HUES6 (cell line): ENCODE data around the gene MAOA.

Experiments
- H3K27ac ChIP-seq: 2 replicates; pipeline ENCODE4 v1.7.0; 2013; ENCODE audit warnings: low read depth, mild to moderate bottlenecking, low read length, inconsistent platforms
- H3K27me3 ChIP-seq: 2 replicates; pipeline ENCODE4 v1.6.1; 2013; ENCODE audit warnings: low read length; ENCODE audit not compliant: control insufficient read depth, insufficient read depth
- H3K36me3 ChIP-seq: 2 replicates; pipeline ENCODE4 v1.6.1; 2013; ENCODE audit warnings: low read length; ENCODE audit not compliant: control insufficient read depth, insufficient read depth
- H3K4me1 ChIP-seq: 2 replicates; pipeline ENCODE4 v1.6.1; 2013; ENCODE audit warnings: low read length; ENCODE audit not compliant: control insufficient read depth, insufficient read depth
- H3K4me3 ChIP-seq: 2 replicates; pipeline ENCODE4 v1.5.1; 2013; ENCODE audit warnings: low read depth, low read length
- H3K9ac ChIP-seq: one replicate; pipeline ENCODE4 v1.6.1; 2013; ENCODE audit warnings: mild to moderate bottlenecking, low read length
- H3K9me3 ChIP-seq: 2 replicates; pipeline ENCODE4 v1.6.1; 2013; ENCODE audit warnings: low read depth, low read length; ENCODE audit not compliant: control insufficient read depth, insufficient read depth

Gene MAOA

GRCh38 chrX:43753637-43754036, 97.5 kb downstream of the MAOA start:
- Histone ChIP-seq H3K4me3 (no peak overlapping the region), H3K9ac (no peak overlapping the region), H3K4me1 (no peaks in the 10 kb centered on the region), H3K27me3 (peaks cover 2% of the 10 kb centered on the region; the same call in 1 of the 2 replicates), H3K27ac (no peak overlapping the region), H3K36me3 (no peaks in the 10 kb centered on the region), H3K9me3 (peaks cover 6% of the 10 kb centered on the region)

DNA sequence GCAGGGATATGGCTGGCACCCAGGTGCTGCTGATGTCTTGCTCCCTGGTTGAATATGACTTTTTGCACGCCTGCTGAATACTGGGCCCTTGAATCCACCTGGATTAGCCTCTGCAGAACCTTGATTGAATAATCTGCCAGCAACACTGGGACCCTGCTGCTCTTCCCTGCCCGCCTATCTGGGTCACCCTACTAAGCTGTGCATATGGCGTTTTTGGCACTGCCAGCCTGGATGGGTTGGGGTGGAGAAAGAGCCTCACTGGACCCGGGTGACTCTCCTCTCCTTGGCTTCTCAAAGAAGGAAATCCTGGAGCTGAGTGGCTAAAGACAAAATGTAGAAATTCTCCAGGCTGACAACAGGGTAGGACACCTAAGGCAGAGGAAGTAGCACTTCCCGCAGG, 100.0 kb downstream of the MAOA start:
- no peak overlapping the region for H3K27ac ChIP-seq
- no peak overlapping the region for H3K9ac ChIP-seq

DNA sequence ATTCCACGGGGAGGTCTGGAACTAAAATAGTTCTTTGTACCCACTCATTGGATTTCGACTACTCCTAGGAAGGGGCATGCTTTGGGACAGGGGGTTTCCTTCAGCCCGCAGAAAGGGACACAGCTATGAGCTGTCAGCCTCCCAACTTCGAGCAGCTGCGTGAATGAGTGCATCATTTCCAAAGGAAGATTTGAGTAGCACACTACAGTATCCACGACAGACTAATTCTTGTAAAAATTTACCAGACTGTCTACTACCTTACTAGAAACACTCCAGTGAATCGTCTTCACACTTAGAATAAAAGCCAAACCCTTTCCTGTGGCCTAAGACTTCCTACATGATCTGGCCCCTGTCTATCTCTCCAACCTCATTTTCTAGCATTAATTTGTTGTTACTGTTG, 101.9 kb downstream of the MAOA start:
- Histone ChIP-seq H3K4me1 (no peaks in the 10 kb centered on the region), H3K9me3 (no peaks in the 10 kb centered on the region), H3K9ac (no peak overlapping the region), H3K27me3 (peaks cover 2% of the 10 kb centered on the region; the same call in 1 of the 2 replicates), H3K36me3 (no peaks in the 10 kb centered on the region), H3K4me3 (no peak overlapping the region), H3K27ac (no peak overlapping the region)

More for the DNA sequence above, 100.0 kb downstream of the MAOA start:
- Histone ChIP-seq H3K9me3 (peaks cover 6% of the 10 kb centered on the region), H3K27me3 (peaks cover 2% of the 10 kb centered on the region; the same call in 1 of the 2 replicates), H3K4me1 (no peaks in the 10 kb centered on the region), H3K4me3 (no peak overlapping the region), H3K36me3 (no peaks in the 10 kb centered on the region)

DNA sequence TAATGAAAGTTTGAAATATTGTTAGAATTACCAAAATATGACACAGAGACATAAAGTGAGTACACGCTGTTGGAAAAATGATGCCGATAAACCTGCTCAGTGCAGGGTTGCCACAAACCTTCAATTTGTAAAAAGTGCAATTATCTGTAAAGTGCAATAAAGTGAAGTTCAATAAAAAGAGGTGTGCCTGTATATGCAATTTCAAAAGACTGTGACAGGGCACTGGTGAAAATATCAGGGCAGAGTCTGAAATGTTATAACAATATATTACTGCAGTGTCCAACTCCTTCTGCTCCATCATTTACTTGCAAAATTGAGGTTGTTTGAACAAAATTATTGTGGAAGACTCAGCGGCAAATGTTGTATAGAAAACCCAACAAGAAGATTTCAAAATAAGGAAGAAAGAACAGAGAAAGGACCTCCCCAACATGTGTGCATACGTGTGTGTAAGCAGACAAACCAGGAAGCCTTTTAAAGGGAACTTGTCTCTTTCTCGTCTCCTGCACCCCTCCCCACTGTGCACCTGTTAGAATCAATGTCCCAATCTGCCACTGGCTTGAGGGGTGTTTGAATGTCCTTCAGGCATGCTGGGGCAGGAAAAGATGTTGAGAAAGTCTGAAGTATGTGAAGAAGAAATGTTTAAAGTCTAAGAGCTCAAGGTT, 130.0 kb downstream of the MAOA start:
- no peak overlapping the region for H3K9ac ChIP-seq
- H3K4me3 ChIP-seq = no peak overlapping the region
- peaks cover 3% of the 10 kb centered on the region; the same call in 1 of the 2 replicates for H3K9me3 ChIP-seq
- no peak overlapping the region for H3K27ac ChIP-seq
- no peaks in the 10 kb centered on the region for H3K4me1 ChIP-seq
- no peaks in the 10 kb centered on the region for H3K27me3 ChIP-seq
- H3K36me3 ChIP-seq = no peaks in the 10 kb centered on the region
